ENCODE data around the gene KIF6. TPM values are rescaled to one million over a fixed set of nuclear protein-coding genes. Genes with fewer than 3 reads are reported as not detected.

Gene KIF6
- total RNA-seq, 4 donors from 2014 or later = 0.10 to 0.61 (median 0.13) TPM; not detected in 1

DNA sequence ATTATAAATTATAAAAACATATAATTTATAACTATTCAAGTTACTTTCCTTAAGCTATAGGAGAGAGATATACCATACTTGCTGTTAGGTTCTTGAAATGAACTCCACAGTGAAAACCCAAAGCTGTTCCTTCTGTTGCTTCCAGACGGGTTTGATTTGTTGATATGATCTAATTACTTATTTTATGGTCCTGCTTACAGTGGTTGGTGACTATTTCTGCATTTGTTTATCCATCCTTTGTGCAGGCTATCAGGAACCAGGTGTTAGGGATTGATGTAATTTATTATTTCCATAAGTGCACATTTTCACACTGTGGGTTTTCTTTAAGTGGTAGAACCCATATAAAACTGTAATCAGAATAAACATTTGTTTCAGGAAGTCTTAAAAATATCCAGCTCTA is 167.1 kb downstream of the KIF6 start:
- H3K4me3 ChIP-seq (ENCODE audit: low read depth, poor library complexity, severe bottlenecking) = no peak overlapping the region
- WGBS, 2 donors = 52 to 55% methylated on average over 1 of the region's 1 CpG
- intact Hi-C loops (cut with DNase I; ENCODE audit: low total_unique reads) = no loop called here
- no peak for DNase-seq (ENCODE audit: low spot score in 2 of 2)
- TF ChIP-seq POLR2A (IDR thresholded peaks at IDR 0.05) = no peak
- TF ChIP-seq, protein P1, sequence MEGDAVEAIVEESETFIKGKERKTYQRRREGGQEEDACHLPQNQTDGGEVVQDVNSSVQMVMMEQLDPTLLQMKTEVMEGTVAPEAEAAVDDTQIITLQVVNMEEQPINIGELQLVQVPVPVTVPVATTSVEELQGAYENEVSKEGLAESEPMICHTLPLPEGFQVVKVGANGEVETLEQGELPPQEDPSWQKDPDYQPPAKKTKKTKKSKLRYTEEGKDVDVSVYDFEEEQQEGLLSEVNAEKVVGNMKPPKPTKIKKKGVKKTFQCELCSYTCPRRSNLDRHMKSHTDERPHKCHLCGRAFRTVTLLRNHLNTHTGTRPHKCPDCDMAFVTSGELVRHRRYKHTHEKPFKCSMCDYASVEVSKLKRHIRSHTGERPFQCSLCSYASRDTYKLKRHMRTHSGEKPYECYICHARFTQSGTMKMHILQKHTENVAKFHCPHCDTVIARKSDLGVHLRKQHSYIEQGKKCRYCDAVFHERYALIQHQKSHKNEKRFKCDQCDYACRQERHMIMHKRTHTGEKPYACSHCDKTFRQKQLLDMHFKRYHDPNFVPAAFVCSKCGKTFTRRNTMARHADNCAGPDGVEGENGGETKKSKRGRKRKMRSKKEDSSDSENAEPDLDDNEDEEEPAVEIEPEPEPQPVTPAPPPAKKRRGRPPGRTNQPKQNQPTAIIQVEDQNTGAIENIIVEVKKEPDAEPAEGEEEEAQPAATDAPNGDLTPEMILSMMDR (IDR thresholded peaks at IDR 0.05) = no peak

DNA sequence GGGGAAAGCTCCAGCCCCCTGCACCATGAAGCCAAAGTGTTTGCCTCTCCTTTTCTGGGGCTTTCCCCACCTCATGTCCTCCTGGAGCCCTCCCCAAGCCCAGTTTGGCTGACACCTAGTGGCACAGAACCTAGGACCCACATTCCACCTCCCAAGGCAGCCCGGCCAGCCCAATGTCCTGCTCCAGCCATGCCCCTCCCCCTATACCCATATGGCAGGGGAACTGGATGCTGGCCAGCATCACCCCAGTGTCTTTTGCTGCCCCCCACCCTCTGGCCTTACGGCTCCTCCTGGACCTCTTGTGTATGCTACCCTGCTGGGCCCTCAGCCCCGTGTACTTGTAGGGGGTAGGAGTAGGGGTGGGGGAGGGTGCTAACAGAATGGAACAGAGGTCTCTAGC is 170.1 kb downstream of the KIF6 start:
- WGBS, 2 donors = 91% methylated on average over 3 of the region's 3 CpGs
- intact Hi-C loops (cut with DNase I; ENCODE audit: low total_unique reads) = no loop called here
- no peak for DNase-seq (ENCODE audit: low spot score in 2 of 2)

DNA sequence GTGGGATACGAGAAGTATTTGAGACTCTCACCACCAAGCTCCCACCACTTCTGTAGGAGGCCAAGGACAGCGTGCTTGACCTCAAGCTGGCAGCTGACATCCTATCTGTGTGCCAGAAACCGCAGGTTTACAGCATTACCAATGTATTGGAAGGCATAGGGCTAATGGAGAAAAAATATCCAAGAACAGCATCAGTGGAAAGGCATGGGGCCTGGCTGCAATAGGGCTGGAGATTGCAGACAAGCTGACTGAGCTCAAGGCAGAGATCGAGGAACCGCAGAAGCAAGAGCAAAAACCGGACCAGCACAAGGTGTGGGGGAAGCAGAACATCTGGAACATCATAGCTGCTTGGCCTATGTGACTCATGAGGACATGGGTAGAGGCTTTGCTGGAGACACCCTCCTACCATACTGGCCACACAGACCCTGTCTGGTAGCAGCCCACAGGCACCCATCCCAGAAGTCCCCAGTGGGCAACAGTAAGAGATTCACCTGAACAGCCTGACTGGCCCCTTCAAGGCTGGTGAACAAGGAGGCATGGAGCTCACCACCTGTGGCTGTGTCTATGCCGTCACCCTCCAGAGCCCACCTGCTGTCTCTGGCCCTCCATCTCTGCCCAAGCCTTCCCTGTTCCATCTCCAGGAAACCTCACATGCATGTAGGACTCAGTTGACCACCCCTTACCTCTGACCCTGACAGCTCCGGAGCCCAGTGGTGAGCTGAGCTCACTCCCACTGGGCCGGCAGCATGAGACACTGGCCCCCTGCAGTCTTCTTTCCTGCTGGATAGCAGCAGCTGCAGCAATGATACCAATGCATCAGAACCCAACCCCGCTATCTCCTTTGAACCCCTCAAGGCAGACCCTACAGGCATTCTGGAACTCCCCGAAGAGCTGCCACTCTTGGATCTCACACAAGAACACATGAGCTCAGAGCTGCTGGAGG is 171.1 kb downstream of the KIF6 start:
- DNase-seq (ENCODE audit: low spot score in 2 of 2) = no peak
- TF ChIP-seq, protein P1 (IDR thresholded peaks at IDR 0.05) = no peak
- no peak for TF ChIP-seq POLR2A (IDR thresholded peaks at IDR 0.05)
- intact Hi-C loops (cut with DNase I; ENCODE audit: low total_unique reads) = no loop called here
- no peak overlapping the region for H3K4me3 ChIP-seq (ENCODE audit: low read depth, poor library complexity, severe bottlenecking)
- 67 to 72% methylated on average over 11 of the region's 11 CpGs for WGBS, 2 donors

More for the DNA sequence above, 170.1 kb downstream of the KIF6 start:
- TF ChIP-seq, protein P1 (IDR thresholded peaks at IDR 0.05) = no peak
- TF ChIP-seq POLR2A (IDR thresholded peaks at IDR 0.05) = no peak
- no peak overlapping the region for H3K4me3 ChIP-seq (ENCODE audit: low read depth, poor library complexity, severe bottlenecking)

DNA sequence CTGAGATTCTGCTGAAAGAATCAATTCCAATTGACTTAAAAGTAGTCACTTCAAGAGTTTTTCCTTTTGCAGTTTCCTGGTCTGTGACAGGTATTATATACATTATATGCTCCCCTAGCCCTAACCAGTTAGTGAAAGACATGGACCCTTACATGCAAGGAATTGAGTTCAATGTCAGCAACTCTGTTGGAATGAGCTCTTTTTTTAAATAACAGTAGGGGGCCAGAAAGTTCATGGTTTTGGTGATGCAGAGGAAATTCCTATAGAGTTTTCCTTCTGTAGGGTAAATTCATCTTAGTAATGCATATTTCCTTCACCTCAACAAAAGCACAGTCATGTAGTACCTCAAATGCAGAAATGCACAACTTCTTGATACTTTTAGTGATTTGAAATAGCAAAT is 172.2 kb downstream of the KIF6 start:
- H3K4me3 ChIP-seq (ENCODE audit: low read depth, poor library complexity, severe bottlenecking) = no peak overlapping the region
- TF ChIP-seq, protein P1 (IDR thresholded peaks at IDR 0.05) = no peak
- TF ChIP-seq POLR2A (IDR thresholded peaks at IDR 0.05) = no peak
- intact Hi-C loops (cut with DNase I; ENCODE audit: low total_unique reads) = no loop called here
- no peak for DNase-seq (ENCODE audit: low spot score in 2 of 2)

DNA sequence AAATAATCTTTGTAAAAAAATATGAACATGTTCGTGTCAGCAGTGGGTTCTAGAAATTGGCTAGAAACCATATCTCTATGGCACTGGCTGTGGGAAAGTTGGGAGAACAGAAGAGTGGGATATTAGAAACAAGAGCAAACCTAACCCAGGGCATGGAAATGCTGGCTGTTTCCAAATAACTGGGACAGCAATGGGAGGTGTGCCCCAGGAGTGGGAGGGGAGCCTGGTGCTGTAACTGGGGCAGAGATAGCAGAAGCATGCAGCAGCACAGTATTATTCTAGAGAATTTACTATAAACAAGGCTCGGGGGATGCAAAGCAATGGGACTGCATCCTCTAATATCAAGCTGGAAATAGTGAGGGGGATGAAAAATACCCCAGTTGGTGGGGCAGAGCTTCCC is 175.0 kb downstream of the KIF6 start:
- DNase-seq (ENCODE audit: low spot score in 2 of 2) = no peak
- 61 to 71% methylated on average over 2 of the region's 2 CpGs for WGBS, 2 donors
- no peak for TF ChIP-seq POLR2A (IDR thresholded peaks at IDR 0.05)
- TF ChIP-seq, protein P1 (IDR thresholded peaks at IDR 0.05) = no peak
- intact Hi-C loops (cut with DNase I; ENCODE audit: low total_unique reads) = no loop called here
- no peak overlapping the region for H3K4me3 ChIP-seq (ENCODE audit: low read depth, poor library complexity, severe bottlenecking)
